Loucy (cell line): ENCODE results near the gene UBP1.
"Not testable (repeated sequence)": the region's sequence is repeated elsewhere in the genome, so short reads cannot be mapped to it uniquely, and the experiment has no call there.

Experiments
- EZH2phosphoT487 ChIP-seq: fragments of 200-600 bp; IDR thresholded peaks from 2 replicates; pipeline ENCODE4 v1.6.1; 2018; ENCODE audit warnings: antibody characterized with exemption, mild to moderate bottlenecking, moderate library complexity, borderline replicate concordance
- TF ChIP-seq, protein P1 (sequence below): fragments of 200-600 bp; sonication (generic); conservative IDR thresholded peaks from 2 replicates; pipeline ENCODE4 v1.5.1; 2014; ENCODE audit warnings: mild to moderate bottlenecking, antibody characterized with exemption, low read length

DNA sequence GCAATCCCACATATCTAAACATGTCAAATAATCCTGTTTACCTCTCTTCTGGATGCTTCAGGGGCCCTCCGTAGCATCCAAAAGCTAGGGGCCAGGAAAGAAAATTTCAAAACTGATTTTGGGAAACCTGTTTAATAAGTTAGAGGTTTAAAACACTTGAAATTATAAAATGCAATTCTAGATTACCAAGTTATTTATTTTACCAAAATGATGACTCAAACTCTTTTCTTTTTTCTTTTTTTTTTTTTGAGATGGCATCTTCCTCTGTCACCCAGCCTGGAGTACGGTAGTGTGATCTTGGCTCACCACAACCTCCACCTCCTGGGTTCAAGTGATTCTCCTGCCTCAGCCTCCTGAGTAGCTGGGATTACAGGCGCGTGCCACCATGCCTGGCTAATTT, 19.4 kb upstream of the UBP1 start:
- TF ChIP-seq, protein P1, sequence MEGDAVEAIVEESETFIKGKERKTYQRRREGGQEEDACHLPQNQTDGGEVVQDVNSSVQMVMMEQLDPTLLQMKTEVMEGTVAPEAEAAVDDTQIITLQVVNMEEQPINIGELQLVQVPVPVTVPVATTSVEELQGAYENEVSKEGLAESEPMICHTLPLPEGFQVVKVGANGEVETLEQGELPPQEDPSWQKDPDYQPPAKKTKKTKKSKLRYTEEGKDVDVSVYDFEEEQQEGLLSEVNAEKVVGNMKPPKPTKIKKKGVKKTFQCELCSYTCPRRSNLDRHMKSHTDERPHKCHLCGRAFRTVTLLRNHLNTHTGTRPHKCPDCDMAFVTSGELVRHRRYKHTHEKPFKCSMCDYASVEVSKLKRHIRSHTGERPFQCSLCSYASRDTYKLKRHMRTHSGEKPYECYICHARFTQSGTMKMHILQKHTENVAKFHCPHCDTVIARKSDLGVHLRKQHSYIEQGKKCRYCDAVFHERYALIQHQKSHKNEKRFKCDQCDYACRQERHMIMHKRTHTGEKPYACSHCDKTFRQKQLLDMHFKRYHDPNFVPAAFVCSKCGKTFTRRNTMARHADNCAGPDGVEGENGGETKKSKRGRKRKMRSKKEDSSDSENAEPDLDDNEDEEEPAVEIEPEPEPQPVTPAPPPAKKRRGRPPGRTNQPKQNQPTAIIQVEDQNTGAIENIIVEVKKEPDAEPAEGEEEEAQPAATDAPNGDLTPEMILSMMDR = not testable (repeated sequence)
- TF ChIP-seq EZH2phosphoT487 = not testable (repeated sequence)
